Activated CD8-positive, alpha-beta memory T cell treated with anti-CD3 and anti-CD28 coated beads, Interleukin-2, amount 50 U/mL, for 1 hour (primary cell): ENCODE measurements around the gene NCAPD2.

Experiments
- DNase-seq: peaks from one replicate; pipeline ENCODE4 v3.0.0-alpha.2; 2020; ENCODE audit errors: extremely low read depth

The NCAPD2 gene, protein sequence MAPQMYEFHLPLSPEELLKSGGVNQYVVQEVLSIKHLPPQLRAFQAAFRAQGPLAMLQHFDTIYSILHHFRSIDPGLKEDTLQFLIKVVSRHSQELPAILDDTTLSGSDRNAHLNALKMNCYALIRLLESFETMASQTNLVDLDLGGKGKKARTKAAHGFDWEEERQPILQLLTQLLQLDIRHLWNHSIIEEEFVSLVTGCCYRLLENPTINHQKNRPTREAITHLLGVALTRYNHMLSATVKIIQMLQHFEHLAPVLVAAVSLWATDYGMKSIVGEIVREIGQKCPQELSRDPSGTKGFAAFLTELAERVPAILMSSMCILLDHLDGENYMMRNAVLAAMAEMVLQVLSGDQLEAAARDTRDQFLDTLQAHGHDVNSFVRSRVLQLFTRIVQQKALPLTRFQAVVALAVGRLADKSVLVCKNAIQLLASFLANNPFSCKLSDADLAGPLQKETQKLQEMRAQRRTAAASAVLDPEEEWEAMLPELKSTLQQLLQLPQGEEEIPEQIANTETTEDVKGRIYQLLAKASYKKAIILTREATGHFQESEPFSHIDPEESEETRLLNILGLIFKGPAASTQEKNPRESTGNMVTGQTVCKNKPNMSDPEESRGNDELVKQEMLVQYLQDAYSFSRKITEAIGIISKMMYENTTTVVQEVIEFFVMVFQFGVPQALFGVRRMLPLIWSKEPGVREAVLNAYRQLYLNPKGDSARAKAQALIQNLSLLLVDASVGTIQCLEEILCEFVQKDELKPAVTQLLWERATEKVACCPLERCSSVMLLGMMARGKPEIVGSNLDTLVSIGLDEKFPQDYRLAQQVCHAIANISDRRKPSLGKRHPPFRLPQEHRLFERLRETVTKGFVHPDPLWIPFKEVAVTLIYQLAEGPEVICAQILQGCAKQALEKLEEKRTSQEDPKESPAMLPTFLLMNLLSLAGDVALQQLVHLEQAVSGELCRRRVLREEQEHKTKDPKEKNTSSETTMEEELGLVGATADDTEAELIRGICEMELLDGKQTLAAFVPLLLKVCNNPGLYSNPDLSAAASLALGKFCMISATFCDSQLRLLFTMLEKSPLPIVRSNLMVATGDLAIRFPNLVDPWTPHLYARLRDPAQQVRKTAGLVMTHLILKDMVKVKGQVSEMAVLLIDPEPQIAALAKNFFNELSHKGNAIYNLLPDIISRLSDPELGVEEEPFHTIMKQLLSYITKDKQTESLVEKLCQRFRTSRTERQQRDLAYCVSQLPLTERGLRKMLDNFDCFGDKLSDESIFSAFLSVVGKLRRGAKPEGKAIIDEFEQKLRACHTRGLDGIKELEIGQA (N-terminal part only)

GRCh38 chr12:6493497-6494257, at the start of gene NCAPD2:
Gene NCAPD2, plus strand, starts transcription at chr12:6494102. Its CDS starts 997 bp downstream, at chr12:6495099.
- peak; percentile 89 for DNase-seq

- no peak for DNase-seq
Observed at GRCh38 chr12:6444704-6445688, 48.9 kb upstream of the NCAPD2 start, which contains the start of gene CD27. Gene CD27, plus strand, starts transcription at chr12:6444955. Its CDS starts 141 bp downstream, at chr12:6445096.

- DNase-seq = no peak
Observed at GRCh38 chr12:6450091-6450868, 43.6 kb upstream of the NCAPD2 start.

DNA sequence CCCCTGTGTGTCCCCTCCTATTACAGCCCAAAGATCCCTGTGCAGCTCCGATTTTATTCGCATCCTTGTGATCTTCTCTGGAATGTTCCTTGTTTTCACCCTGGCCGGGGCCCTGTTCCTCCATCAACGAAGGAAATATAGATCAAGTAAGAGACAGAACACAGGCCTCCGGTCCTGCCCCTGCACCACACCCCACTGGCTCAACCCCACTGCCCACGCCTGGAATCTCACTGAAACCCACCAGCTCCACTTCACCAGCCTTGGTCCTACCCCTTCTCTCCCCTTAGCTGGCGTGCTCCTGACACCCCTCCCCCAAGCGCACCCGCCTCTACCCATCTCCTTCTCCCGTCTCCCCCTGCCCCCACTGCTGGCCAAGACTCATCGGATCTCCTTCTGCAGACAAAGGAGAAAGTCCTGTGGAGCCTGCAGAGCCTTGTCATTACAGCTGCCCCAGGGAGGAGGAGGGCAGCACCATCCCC, 43.0 kb upstream of the NCAPD2 start:
- no peak for DNase-seq

DNA sequence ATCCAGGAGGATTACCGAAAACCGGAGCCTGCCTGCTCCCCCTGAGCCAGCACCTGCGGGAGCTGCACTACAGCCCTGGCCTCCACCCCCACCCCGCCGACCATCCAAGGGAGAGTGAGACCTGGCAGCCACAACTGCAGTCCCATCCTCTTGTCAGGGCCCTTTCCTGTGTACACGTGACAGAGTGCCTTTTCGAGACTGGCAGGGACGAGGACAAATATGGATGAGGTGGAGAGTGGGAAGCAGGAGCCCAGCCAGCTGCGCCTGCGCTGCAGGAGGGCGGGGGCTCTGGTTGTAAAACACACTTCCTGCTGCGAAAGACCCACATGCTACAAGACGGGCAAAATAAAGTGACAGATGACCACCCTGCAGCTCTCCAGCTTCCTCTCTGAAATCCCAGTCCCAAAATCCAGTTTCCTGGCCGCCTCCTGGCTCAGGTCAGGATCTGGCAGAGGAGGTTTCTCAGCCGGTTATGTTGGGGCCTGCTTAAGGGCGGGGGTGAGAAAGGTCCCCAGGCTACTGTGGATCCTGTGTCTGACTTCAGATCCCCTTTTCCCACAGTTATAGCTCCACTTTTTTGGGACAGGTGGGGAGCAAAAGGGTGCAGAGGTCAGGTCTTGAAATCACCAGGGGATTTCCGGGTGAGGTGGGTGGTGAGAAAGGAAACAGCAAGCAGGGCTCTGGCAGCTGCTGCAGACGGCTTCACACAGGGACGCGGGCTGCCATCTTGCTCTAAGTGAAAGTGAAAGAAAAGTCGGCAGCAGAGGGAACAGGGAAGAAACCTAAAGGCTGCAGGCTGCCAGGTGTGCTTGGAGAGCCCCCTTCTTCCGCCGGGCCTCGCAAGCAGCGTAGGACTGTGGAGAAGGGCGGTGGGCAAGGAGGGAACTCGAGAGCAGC, 42.3 kb upstream of the NCAPD2 start, which contains the start of gene TAPBPL:
TAPBPL (plus strand) TSS at position 695 of the 897 bp plus-strand sequence. CDS start 207 bp downstream, outside the sequence.
- peak; percentile 66 for DNase-seq

DNA sequence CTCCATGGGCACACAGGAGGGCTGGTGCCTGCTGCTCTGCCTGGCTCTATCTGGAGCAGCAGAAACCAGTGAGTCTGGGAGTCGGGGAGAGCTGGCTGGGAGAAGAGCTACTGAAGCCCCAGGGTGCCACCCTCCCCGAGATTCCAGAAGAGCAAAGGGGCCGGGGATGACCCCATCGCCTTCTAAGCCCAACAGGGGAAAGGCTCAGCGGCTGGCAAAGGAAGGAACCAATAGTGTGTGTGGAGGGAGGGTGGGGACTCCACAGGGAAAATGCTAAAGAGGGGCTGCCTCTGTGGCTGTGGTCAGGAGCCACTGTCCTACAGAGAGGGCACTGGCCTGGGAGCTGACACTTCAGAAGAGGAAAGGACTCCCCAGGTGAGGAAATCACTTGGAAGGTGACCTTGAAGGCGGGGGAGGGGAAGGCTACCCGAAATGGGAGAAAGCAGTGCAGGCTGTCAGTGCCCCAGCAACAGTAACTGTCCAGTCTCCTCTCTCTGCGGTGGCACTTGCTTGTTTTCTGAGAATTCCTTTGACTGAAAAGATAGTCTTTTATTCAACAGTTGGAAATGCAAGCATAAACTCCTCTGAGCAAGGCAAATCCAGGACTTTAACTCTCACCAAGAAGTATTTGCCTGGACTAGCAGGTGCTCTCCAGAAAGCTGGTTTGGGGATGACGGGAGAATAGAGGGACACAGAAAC, 41.5 kb upstream of the NCAPD2 start:
- DNase-seq = no peak

DNA sequence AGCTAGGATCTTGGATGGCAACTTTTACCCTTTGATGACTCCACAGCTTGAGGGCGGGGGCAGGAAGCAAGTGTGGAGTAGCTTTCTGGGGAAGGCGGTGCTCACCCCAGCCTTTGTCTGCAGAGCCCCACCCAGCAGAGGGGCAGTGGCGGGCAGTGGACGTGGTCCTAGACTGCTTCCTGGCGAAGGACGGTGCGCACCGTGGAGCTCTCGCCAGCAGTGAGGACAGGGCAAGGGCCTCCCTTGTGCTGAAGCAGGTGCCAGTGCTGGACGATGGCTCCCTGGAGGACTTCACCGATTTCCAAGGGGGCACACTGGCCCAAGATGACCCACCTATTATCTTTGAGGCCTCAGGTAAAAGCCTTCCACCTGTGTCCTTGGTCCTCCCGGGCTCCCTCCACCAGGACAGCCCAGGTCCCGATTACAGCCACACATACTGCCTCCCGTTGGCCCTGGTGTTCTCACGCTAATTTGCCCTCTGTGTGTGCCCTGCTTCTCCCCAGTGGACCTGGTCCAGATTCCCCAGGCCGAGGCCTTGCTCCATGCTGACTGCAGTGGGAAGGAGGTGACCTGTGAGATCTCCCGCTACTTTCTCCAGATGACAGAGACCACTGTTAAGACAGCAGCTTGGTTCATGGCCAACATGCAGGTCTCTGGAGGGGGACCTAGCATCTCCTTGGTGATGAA, 40.8 kb upstream of the NCAPD2 start:
- no peak for DNase-seq

DNA sequence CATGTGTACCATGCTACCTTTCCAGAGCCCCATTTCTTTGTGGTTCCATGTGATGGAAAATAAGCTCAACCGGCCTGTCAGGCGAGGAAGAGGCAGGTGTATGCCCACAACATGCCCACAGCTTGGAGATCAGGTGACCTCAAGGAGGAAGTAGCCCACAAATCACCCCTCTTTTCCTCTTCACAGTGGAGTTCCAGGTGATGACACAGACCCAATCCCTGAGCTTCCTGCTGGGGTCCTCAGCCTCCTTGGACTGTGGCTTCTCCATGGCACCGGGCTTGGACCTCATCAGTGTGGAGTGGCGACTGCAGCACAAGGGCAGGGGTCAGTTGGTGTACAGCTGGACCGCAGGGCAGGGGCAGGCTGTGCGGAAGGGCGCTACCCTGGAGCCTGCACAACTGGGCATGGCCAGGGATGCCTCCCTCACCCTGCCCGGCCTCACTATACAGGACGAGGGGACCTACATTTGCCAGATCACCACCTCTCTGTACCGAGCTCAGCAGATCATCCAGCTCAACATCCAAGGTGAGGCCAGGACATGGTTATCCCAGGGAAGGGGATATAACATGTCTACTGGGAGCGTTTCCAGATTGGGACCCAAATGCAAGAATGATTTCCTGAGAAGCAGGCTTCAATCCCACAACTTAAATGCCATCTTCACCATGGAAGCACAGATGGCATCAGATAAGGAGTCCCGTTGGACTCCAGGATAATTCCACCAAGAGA, 36.5 kb upstream of the NCAPD2 start:
- no peak for DNase-seq

- DNase-seq = no peak
Observed at GRCh38 chr12:6458281-6459003, 35.5 kb upstream of the NCAPD2 start.

- DNase-seq = no peak
Observed at GRCh38 chr12:6459004-6459337, 34.9 kb upstream of the NCAPD2 start.

- no peak for DNase-seq
Observed at GRCh38 chr12:6460751-6461371, 33.0 kb upstream of the NCAPD2 start.

DNA sequence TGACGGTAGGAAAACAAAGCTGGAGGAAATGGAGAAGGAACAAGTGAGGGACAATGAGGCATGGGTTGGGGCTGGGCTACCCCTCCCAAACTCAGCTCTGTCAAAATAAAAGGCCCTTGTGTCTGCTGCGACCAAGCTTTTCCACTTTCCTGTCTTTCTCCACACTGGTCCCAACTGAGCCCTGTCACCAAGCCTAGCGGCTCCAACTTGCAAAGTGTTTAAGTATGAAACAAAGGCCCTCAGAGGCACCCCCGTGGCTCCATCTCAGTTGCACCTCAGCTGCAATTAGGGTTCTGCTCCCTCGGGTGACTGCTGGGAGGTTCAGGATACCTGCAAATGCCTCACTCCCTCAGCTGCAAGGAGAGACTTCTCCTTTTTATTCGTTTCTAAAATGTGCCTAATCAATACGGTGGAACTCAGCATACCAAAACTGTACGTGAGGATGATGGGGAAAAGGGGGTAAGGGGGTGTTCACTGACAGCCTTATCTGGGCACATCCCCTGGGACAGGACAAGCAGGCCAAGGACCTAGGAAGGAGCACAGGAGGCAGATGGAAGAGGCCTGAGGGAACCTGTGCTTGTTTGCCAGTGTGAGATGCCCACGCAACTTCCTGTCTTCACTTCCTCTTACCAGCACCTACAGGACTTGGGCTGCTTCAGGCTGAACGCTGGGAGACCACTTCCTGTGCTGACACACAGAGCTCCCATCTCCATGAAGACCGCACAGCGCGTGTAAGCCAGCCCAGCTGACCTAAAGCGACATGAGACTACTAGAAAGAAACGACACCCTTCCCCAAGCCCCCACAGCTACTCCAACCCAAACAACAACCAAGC, 32.3 kb upstream of the NCAPD2 start:
- peak; percentile 77 for DNase-seq

DNA sequence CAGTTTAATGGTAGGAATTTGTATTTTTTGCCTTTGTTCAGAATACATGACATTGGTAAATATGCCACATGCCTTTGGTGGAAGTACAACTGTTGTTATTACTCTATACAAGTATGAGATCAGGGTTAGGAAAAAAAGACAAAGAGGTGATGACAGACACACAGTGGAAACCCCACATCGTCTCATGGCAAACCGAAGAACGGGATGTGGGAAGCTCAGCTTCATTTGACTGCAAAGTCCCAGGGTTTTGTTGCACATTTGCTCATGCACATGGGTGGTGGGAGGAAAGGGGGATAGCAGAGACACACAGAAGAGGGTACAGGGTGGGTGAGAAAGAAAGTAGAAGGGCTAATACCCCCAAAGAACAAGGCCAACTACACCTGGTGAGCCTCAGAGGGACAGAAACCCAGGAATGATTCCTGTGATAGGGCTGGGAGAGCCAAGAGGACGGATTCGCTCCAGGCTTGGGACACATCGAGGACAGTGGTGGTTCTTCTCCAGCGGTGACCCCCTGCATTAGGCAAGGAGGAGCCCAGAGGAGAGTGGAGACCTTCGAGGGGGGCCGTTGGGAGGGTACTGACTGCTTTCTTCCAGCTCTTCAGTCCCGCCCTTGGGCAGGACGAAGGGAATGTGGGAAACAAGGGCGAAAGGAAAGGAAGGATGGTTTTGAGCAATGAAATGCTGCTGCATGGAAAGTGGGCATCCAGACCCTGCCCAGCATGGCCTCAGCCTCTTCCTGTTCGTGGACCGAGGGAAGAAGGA, 31.5 kb upstream of the NCAPD2 start:
- no peak for DNase-seq
